ENCODE measurements around the gene DHX8. TPM values are rescaled to one million over a fixed set of nuclear protein-coding genes. Genes with fewer than 3 reads are reported as not detected.

The DHX8 gene
- total and polyA plus RNA-seq, 2 donors (not counting 3 experiments of a cell fraction or from before 2014, with no cell fraction given), result 34.9 to 65.6 TPM

DNA sequence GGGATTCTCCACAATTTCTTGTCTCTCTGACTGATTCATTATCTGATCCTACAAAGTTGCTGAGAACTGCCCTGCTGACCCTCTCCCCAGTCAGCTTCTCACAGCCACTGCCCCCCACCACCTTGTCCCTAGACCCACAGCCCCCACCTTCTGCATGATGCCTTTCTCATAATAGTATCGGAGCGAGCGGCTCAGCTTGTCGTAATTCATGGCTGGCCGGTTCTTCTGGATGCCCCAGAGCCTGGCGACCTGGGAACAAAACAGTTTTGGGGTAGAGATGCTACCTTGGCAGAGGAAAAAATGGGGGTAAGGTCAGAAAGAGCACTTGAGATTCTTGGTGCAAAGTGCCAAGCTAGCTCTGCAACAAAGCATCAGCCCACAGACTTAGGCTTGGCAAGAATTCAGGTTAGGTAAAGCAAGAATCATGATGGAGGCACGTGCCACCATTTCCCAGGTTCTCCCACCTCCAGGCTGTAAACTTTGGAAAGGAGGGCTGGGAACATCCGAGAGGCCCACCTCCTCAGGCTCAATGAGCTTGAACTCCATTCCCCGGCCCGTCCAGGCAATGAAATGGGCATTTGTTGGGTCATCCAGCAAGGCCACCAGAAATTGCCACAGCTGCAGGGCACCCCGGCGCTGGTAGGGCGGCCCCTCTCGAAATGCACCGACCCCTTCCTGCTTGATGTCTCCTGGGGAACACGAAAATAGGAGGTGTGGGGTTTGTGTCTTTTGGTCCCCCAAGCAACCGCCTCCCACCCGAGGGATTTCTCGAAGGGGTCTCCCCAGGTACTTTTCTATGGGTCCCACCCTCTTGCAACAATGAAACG is 45.4 kb downstream of the DHX8 start:
- no peak overlapping the region for H3K9ac ChIP-seq (replicated peaks; ENCODE audit: extremely low read depth, insufficient read depth, low read length)
- no peaks in the 10 kb centered on the region for H4K20me1 ChIP-seq (replicated peaks; ENCODE audit: control insufficient read depth, extremely low read depth, insufficient read depth, low read length)
- no peak overlapping the region for H3K4me2 ChIP-seq (ENCODE audit: insufficient read depth, low read length)
- H3K27me3 ChIP-seq (ENCODE audit: control insufficient read depth in 2 of 2, insufficient read depth in 2 of 2, low read length in 2 of 2), result no peaks in the 10 kb centered on the region
- peaks cover 23% of the 10 kb centered on the region for H3K4me1 ChIP-seq (ENCODE audit: control insufficient read depth, extremely low read depth, insufficient read depth, low read length)
- TF ChIP-seq, protein P1, sequence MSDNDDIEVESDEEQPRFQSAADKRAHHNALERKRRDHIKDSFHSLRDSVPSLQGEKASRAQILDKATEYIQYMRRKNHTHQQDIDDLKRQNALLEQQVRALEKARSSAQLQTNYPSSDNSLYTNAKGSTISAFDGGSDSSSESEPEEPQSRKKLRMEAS (IDR thresholded peaks at IDR 0.05; ENCODE audit: insufficient read depth, insufficient read length), result no peak
- TF ChIP-seq POLR2A (IDR thresholded peaks at IDR 0.05; ENCODE audit: low read depth, low read length), result no peak
- TF ChIP-seq, protein P2, sequence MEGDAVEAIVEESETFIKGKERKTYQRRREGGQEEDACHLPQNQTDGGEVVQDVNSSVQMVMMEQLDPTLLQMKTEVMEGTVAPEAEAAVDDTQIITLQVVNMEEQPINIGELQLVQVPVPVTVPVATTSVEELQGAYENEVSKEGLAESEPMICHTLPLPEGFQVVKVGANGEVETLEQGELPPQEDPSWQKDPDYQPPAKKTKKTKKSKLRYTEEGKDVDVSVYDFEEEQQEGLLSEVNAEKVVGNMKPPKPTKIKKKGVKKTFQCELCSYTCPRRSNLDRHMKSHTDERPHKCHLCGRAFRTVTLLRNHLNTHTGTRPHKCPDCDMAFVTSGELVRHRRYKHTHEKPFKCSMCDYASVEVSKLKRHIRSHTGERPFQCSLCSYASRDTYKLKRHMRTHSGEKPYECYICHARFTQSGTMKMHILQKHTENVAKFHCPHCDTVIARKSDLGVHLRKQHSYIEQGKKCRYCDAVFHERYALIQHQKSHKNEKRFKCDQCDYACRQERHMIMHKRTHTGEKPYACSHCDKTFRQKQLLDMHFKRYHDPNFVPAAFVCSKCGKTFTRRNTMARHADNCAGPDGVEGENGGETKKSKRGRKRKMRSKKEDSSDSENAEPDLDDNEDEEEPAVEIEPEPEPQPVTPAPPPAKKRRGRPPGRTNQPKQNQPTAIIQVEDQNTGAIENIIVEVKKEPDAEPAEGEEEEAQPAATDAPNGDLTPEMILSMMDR (IDR thresholded peaks at IDR 0.05; ENCODE audit: extremely low read depth in 1 of 2, insufficient read depth in 1 of 2, low read depth in 1 of 2, low read length in 2 of 2), result no peak
- TF ChIP-seq MYC (IDR thresholded peaks at IDR 0.05; ENCODE audit: low read depth, low read length), result no peak
- TF ChIP-seq GATA2 (IDR thresholded peaks at IDR 0.05; ENCODE audit: insufficient read depth, insufficient read length, low read depth, low read length), result no peak
- TF ChIP-seq FOS (IDR thresholded peaks at IDR 0.05; ENCODE audit: borderline replicate concordance, insufficient read depth, low read length), result no peak
- dilution Hi-C loops (cut with MboI; ENCODE audit: extremely low pct_ligation_motif_present, low sequenced_read_pairs) (no loop called here), intact Hi-C loops (cut with micrococcal nuclease) (no loop called here)
- H3K36me3 ChIP-seq (ENCODE audit: control insufficient read depth in 2 of 2, extremely low read depth in 1 of 2, insufficient read depth in 2 of 2, low read length in 2 of 2), result peaks cover 0 to 9% of the 10 kb centered on the region in 2 experiments
- CTCF ChIA-PET, result interaction anchor here (0.8 to 2.0 kb wide), 4 partner anchors 11 to 145 kb away, joined by 3 to 9 read pairs (median 6); no protein-coding TSS in a partner anchor
- H2AFZ ChIP-seq (ENCODE audit: low read depth, low read length), result no peak overlapping the region
- H3K79me2 ChIP-seq (ENCODE audit: control insufficient read depth, insufficient read depth, low read length), result no peaks in the 10 kb centered on the region
- no TSS peak for BruUV-seq (replicated peaks)
- H3K9me3 ChIP-seq (replicated peaks; ENCODE audit: control insufficient read depth, insufficient read depth, low read length), result no peaks in the 10 kb centered on the region
- no peak for DNase-seq (ENCODE audit: low read depth, low spot score)
- H3K9me1 ChIP-seq (replicated peaks; ENCODE audit: control insufficient read depth, extremely low read depth, insufficient read depth, low read length), result no peaks in the 10 kb centered on the region
- POLR2A ChIA-PET, result no interaction called here
- no peak for FAIRE-seq
- H3K4me3 ChIP-seq (replicated peaks in 1 of 3; ENCODE audit: insufficient read depth in 1 of 3, low read depth in 1 of 3, low read length in 3 of 3), result no peak overlapping the region
- H3K27ac ChIP-seq (ENCODE audit: insufficient read depth, low read depth, low read length), result no peak overlapping the region
